Stimulated activated CD8-positive, alpha-beta memory T cell treated with anti-CD3 and anti-CD28 coated beads, Interleukin-4, amount 100 ng/mL, for 1 hour (primary cell): Measurements from ENCODE around the gene OR5T2.
"Not testable (repeated sequence)": the region's sequence is repeated elsewhere in the genome, so short reads cannot be mapped to it uniquely, and the experiment has no call there.

Source experiments
- DNase-seq, 2 donors: peaks; one replicate each; pipeline ENCODE4 v3.0.0-alpha.2; 2020; ENCODE audit warnings: low read depth in 2 of 2, low spot score in 1 of 2

OR5T2 gene

DNA sequence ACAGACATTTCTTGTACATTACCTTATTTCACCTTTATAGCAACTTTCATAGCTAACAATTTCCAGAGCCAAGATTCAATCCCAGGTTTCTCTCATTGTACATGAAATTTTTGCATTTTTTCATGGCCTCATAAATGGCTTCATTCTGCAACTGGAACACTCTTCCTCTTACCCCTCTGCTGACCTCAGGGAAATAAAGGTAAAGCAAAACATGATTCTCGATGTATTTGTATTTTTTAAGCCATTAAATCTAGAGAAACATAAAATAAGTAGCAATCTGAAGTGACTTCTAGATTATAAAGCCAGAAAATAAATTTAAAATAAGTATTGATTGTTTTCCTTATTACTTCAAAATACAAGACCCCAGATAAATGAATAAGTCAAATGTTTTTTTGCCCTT is at the start of gene OR5T2:
TSS of gene OR5T2 (minus strand) at position 101 of the 400 bp plus-strand sequence. CDS start 1,193 bp downstream, outside the sequence.
- no peak for DNase-seq

DNA sequence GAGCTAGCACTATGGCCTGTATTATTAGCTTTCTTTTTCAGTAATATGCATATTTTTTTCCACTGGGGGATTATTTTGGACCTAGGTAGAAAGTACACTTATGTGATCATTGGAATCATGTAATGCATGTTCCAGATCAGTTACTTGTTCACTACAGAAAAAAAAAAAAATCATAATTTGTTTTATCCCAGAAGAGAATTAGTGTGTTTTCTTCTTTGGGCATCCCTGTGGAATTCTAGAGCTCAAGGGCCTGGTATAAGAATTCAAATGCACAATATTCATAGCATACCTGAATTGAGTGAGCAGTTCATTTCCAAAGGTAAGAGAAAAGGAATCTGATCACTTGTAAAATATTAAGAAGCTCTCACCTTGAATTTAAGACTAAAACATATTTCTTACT is 39.8 kb upstream of the OR5T2 start, which contains the start of gene OR5T1:
TSS of gene OR5T1 (plus strand) at position 301 of the 400 bp plus-strand sequence. CDS start 1,485 bp downstream, outside the sequence.
- no peak for DNase-seq

DNA sequence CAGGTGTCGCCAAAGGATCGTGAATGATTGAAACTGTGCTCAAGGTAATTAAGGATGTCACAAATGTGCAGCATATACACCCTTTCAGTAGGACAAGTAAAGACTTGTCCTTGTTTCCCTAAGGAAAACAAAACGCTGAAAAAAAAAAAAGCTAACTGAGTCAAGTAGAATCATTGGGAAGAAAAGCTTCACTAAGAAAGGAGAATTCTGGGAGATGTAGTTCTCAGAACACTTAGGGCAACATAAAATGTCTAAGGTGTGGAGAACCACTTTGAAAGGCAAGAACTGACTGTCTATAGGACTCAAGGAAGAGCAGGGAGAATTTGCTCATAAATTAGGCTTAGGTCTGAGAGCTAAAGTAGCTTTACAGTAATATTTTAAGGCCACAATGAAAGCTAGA is 37.0 kb upstream of the OR5T2 start:
- DNase-seq, result no peak

DNA sequence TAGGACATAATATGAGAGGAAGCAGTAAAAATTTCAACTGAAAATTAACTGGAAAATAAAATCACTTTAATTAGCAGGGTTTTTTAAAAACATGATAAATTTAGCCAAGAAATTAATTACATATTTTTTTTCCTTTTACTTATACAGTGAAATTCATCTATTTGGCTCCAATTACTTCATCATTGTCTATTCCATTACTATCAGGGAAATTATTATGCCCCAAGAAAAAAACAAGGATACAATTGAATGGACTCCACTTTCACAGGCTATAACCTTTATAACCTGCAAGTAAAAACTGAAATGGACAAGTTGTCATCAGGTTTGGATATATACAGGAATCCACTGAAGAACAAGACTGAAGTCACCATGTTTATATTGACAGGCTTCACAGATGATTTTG is 17.9 kb upstream of the OR5T2 start, which contains the start of gene OR5T3:
TSS of gene OR5T3 (plus strand) at position 301 of the 400 bp plus-strand sequence. CDS start at position 301, 0 bp downstream.
- DNase-seq, result no peak

DNA sequence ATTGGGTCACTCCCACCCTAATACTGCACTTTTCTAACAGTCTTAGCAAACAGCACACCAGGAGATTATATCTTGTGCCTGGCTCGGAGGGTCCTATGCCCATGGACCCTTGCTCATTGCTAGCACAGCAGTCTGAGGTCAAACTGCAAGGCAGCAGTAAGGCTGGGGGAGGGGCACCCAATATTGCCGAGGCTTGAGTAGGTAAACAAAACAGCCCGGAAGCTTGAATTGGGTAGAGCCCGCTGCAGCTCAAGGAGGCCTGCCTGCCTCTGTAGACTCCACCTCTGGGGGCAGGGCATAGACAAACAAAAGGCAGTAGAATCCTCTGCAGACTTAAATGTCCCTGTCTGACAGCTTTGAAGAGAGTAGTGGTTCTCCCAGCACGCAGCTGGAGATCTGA is 14.3 kb downstream of the OR5T2 start:
- DNase-seq, result not testable (repeated sequence)

DNA sequence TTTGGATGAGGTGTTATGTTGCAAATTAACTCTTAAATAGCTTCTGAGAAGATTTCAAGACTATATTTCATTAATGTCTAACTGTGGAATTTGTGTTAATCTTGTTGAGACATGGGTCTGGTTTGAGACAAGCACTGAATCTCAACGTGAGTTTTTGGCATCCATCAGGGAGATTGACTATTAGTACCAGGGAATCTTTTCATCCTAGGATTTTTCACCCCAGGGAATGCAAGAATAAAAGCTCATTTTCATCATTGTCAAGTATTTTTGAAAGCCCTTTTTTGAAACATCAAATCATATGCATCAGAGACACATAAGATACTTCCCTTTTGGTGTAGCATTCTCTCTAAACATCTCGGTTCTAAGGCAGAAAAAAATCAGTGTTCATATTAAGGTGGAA is 19.5 kb downstream of the OR5T2 start:
- no peak for DNase-seq

DNA sequence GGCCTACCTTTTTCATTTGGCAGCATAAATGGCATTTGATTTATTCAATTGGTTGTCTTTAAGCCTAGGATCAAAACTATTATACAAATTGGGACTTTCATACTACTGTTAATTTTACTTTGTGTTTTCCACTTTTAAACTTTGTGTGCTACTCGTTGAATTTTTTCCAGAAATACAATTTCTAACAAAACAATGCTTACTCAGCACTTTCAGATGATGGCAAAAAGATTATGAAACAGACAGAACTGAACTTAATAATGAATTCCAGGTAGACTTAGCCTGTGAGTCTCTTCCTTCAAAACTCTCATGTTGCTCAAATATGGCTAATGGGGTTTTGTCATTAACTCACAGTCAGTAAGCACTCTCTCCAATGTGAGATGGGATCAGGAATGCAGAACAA is 26.3 kb downstream of the OR5T2 start:
- DNase-seq, result no peak

DNA sequence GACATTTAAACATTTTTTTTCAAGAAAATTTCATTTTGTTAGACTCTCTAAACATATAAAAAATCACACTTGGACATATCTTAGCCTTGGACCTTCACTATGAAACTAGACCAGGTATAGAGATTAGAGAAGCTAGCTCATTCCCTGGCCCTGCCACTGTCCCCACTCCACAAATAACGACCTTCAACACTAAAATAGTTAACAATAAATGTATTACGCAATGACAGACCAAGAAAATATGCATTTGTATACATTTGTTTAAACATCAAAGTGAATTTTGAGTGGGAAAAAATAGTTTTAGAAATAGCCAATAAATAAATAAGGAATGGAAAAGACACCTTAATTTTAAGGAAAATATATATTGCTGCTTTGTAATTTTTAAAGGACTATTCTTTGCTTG is 36.7 kb downstream of the OR5T2 start:
- no peak for DNase-seq

DNA sequence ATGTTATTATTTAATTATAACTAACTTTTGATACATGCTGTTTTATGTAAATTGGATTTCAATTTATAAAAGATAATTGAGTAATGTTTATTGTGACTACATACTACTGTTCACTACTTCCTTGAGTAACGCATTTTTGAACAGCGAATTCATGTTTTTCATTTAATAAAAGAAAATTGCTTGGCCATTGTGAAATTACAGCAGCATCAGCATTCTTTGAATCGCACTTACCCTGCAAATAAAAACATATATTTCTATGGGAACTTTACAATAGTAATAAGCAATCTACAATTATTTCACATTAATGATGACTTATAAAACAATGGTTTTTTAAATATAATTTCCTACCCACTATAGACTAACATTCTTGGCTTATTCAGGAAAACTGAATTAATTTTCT is 37.4 kb downstream of the OR5T2 start:
- DNase-seq, result no peak

DNA sequence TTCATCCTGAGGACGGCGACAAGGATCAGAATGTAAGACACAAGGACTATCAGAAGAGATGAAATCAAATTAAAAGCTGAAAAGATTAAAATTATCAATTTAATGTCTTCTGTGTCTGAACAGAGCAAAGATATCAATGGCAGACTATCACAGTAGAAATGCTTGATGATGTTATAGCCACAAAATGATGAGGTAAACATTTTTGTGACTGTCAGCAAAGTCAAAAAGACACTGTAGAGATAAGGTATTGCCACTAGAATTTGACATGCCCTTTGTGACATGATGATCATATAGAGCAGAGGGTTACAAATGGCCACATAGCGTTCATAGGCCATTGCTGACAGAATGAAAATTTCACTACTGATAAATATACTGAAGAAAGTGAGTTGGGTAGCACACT is 45.5 kb downstream of the OR5T2 start:
- no peak for DNase-seq

DNA sequence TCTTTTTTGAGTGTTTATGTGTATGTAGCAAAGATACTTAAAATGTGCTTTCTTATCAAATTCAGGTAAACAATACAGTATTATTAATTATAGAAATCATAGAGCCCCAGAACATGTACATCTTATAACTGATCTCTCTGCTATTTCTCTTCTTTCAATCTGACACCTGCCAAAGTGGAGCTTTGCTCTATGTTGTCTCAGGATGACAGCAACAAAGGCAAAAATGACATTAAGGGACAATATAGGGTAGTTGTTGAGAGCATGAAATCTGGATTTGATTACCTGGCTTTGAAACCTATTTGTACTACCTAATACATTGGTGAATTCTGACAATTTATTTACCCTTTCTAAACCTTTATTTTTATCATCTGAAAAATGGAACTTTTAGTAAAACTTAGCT is 50.6 kb downstream of the OR5T2 start:
- DNase-seq, result no peak
